HEK293T (cell line): ENCODE measurements around the gene NELFB.

Experiments
- CTCF ChIA-PET: fragments of 350-600 bp; formaldehyde crosslinking; extraction: SDS; loops from one replicate; lab custom pipeline; 2021; ENCODE audit warnings: antibody characterized with exemption, inconsistent platforms; lab: Yijun Ruan, JAX
- POLR2A ChIA-PET: fragments of 350-600 bp; formaldehyde crosslinking; extraction: SDS; loops from one replicate; lab custom pipeline; 2020; ENCODE audit warnings: antibody characterized with exemption, inconsistent platforms; lab: Yijun Ruan, JAX
- DNase-seq: peaks from one replicate; pipeline ENCODE4 v3.0.0; 2012; ENCODE audit warnings: mixed read lengths; ENCODE audit errors: extremely low spot score
- ARNT ChIP-seq: fragments of 450-650 bp; IDR thresholded peaks from 2 replicates; pipeline ENCODE4 v1.6.1; 2017; ENCODE audit warnings: mild to moderate bottlenecking
- BHLHE40 ChIP-seq: fragments of 450-650 bp; IDR thresholded peaks from 2 replicates; pipeline ENCODE4 v1.6.1; 2016; ENCODE audit warnings: mild to moderate bottlenecking, moderate library complexity, borderline replicate concordance
- CTBP1 ChIP-seq: fragments of 450-650 bp; IDR thresholded peaks from 2 replicates; pipeline ENCODE4 v1.6.1; 2016; ENCODE audit warnings: borderline replicate concordance
- ELF4 ChIP-seq: fragments of 450-650 bp; IDR thresholded peaks from 2 replicates; pipeline ENCODE4 v1.6.1; 2017; ENCODE audit warnings: antibody characterized with exemption
- FOXA1 ChIP-seq: fragments of 450-650 bp; IDR thresholded peaks from 2 replicates; pipeline ENCODE4 v1.6.1; 2016; ENCODE audit warnings: mild to moderate bottlenecking
- FOXK2 ChIP-seq: fragments of 450-650 bp; IDR thresholded peaks from 2 replicates; pipeline ENCODE4 v1.6.1; 2016; ENCODE audit warnings: mild to moderate bottlenecking
- FOXM1 ChIP-seq: fragments of 450-650 bp; IDR thresholded peaks from 2 replicates; pipeline ENCODE4 v1.6.1; 2017; ENCODE audit warnings: mild to moderate bottlenecking, borderline replicate concordance
- HDGF ChIP-seq: fragments of 450-650 bp; IDR thresholded peaks from 2 replicates; pipeline ENCODE4 v1.6.1; 2017; ENCODE audit warnings: antibody characterized with exemption, borderline replicate concordance
- L3MBTL2 ChIP-seq: fragments of 450-650 bp; conservative IDR thresholded peaks from 2 replicates; pipeline ENCODE4 v1.6.1; 2016; ENCODE audit warnings: mild to moderate bottlenecking
- LEF1 ChIP-seq: fragments of 450-650 bp; IDR thresholded peaks from 2 replicates; pipeline ENCODE4 v1.6.1; 2017; ENCODE audit warnings: mild to moderate bottlenecking, borderline replicate concordance
- NFRKB ChIP-seq: fragments of 450-650 bp; IDR thresholded peaks from 2 replicates; pipeline ENCODE4 v1.6.1; 2016; ENCODE audit warnings: mild to moderate bottlenecking, moderate library complexity
- PKNOX1 ChIP-seq: fragments of 450-650 bp; IDR thresholded peaks from 2 replicates; pipeline ENCODE4 v1.6.1; 2016
- SP1 ChIP-seq: fragments of 450-650 bp; IDR thresholded peaks from 2 replicates; pipeline ENCODE4 v1.6.1; 2017
- SUZ12 ChIP-seq: fragments of 450-650 bp; IDR thresholded peaks from 2 replicates; pipeline ENCODE4 v1.6.1; 2016; ENCODE audit warnings: mild to moderate bottlenecking
- TARDBP ChIP-seq: fragments of 450-650 bp; IDR thresholded peaks from 2 replicates; pipeline ENCODE4 v1.6.1; 2016
- ZNF384 ChIP-seq: fragments of 450-650 bp; IDR thresholded peaks from 2 replicates; pipeline ENCODE4 v1.6.1; 2016

NELFB gene

GRCh38 chr9:137268538-137269201 is 13.5 kb downstream of the NELFB start:
- DNase-seq = no peak
- POLR2A ChIA-PET = interaction anchor here (1.3 to 1.5 kb wide), 2 partner anchors 13 to 28 kb away, joined by 3 to 6 read pairs; partner anchors contain the start of genes NELFB and TUBB4B
- no peak for TF ChIP-seq SUZ12
- TF ChIP-seq ELF4 = no peak
- TF ChIP-seq TARDBP = no peak
- TF ChIP-seq FOXK2 = no peak
- no peak for TF ChIP-seq NFRKB
- no peak for TF ChIP-seq BHLHE40
- TF ChIP-seq FOXM1 = no peak
- no peak for TF ChIP-seq HDGF
- TF ChIP-seq FOXA1 = no peak
- CTCF ChIA-PET = interaction anchor here (0.5 to 0.6 kb wide), 2 partner anchors 10 to 207 kb away, joined by 4 read pairs; no protein-coding TSS in a partner anchor

- CTCF ChIA-PET = interaction anchor here (0.5 to 0.6 kb wide), 2 partner anchors 11 to 208 kb away, joined by 4 read pairs; no protein-coding TSS in a partner anchor
- DNase-seq = no peak
- TF ChIP-seq ELF4 (no peak), CTBP1 (no peak), NFRKB (no peak), FOXA1 (no peak), BHLHE40 (no peak), FOXK2 (no peak), SP1 (no peak), SUZ12 (no peak), TARDBP (no peak), L3MBTL2 (no peak), LEF1 (no peak), ARNT (no peak), PKNOX1 (no peak)
- POLR2A ChIA-PET = interaction anchor here (1.3 to 1.5 kb wide), 2 partner anchors 14 to 29 kb away, joined by 3 to 6 read pairs; partner anchors contain the start of genes NELFB and TUBB4B
Measured at GRCh38 chr9:137269231-137269772, 14.2 kb downstream of the NELFB start.

- no peak for DNase-seq
- TF ChIP-seq SP1 (no peak), BHLHE40 (no peak), ELF4 (no peak)
- ChIA-PET CTCF (interaction anchor here (0.6 kb wide), 1 partner anchor 18 kb away, joined by 3 read pairs; no protein-coding TSS in a partner anchor), POLR2A (interaction anchor here (0.6 to 1.0 kb wide), 2 partner anchors 30 to 105 kb away, joined by 3 read pairs; no protein-coding TSS in a partner anchor)
Measured at GRCh38 chr9:137270929-137271695, 16.0 kb downstream of the NELFB start.

- no peak for TF ChIP-seq ARNT
- TF ChIP-seq FOXM1 = no peak
- no peak for TF ChIP-seq BHLHE40
- TF ChIP-seq FOXA1 = no peak
- TF ChIP-seq L3MBTL2 = no peak
- TF ChIP-seq PKNOX1 = no peak
- TF ChIP-seq HDGF = no peak
- TF ChIP-seq CTBP1 = no peak
- TF ChIP-seq SP1 = no peak
- no peak for TF ChIP-seq SUZ12
- TF ChIP-seq NFRKB = no peak
- ChIA-PET POLR2A (interaction anchor here (0.6 kb wide), 1 partner anchor 105 kb away, joined by 3 read pairs; no protein-coding TSS in a partner anchor), CTCF (interaction anchor here (0.6 kb wide), 1 partner anchor 18 kb away, joined by 3 read pairs; no protein-coding TSS in a partner anchor)
- no peak for DNase-seq
Measured at GRCh38 chr9:137271696-137272076, 16.6 kb downstream of the NELFB start.

GRCh38 chr9:137272241-137273094 is 17.3 kb downstream of the NELFB start:
- no peak for TF ChIP-seq ZNF384
- TF ChIP-seq TARDBP = no peak
- no peak for TF ChIP-seq L3MBTL2
- no peak for TF ChIP-seq PKNOX1
- TF ChIP-seq LEF1 = no peak
- TF ChIP-seq SP1 = no peak
- TF ChIP-seq ARNT = no peak
- TF ChIP-seq FOXM1 = no peak
- TF ChIP-seq BHLHE40 = no peak
- no peak for TF ChIP-seq NFRKB
- TF ChIP-seq FOXK2 = no peak
- no peak for TF ChIP-seq FOXA1
- no peak for TF ChIP-seq HDGF
- TF ChIP-seq SUZ12 = no peak
- ChIA-PET POLR2A (interaction anchor here (0.9 kb wide), 1 partner anchor 36 kb away, joined by 3 read pairs; no protein-coding TSS in a partner anchor), CTCF (interaction anchor here (0.9 kb wide), 1 partner anchor 36 kb away, joined by 3 read pairs; no protein-coding TSS in a partner anchor)
- DNase-seq = no peak
